IMR-90 (cell line): ENCODE measurements around the gene PPIP5K2. TPM values are rescaled to one million over a fixed set of nuclear protein-coding genes. Genes with fewer than 3 reads are reported as not detected.
"Not testable (repeated sequence)": the region's sequence is repeated elsewhere in the genome, so short reads cannot be mapped to it uniquely, and the experiment has no call there.

ENCODE experiments used
- ATAC-seq: fragments of 200-7000 bp; cut with Tn5 transposase; 2 replicates; pipeline ENCODE4 v1.9.1; 2020; ENCODE audit warnings: low read depth, mild to moderate bottlenecking, moderate library complexity
- BruUV-seq: library from RNA; stranded (reverse); fragments of 400-500 nt; replicated peaks from 2 replicates; lab custom pipeline; 2021; lab: Mats Ljungman, UMichigan
- CTCF ChIA-PET: fragments of 300-600 bp; formaldehyde crosslinking; extraction: SDS; loops from one replicate; lab custom pipeline; 2021; ENCODE audit warnings: antibody characterized with exemption; lab: Yijun Ruan, JAX
- POLR2A ChIA-PET: fragments of 300-600 bp; sonication (Branson Sonifier 250); formaldehyde crosslinking; loops from one replicate; lab custom pipeline; 2022; ENCODE audit warnings: antibody characterized with exemption; ENCODE audit not compliant: unreplicated experiment; lab: Charles Lee
- DNase-seq: peaks from one replicate; pipeline ENCODE4 v3.0.0; 2013
- H2AFZ ChIP-seq: replicated peaks from 2 replicates; pipeline ENCODE3; 2013; ENCODE audit warnings: low read length, mild to moderate bottlenecking; ENCODE audit not compliant: poor library complexity
- H2AK5ac ChIP-seq: 2 replicates; pipeline ENCODE4 v1.6.1; 2013; ENCODE audit warnings: low read depth, low read length, inconsistent platforms
- H2AK9ac ChIP-seq: replicated peaks from 2 replicates; pipeline ENCODE3; 2013; ENCODE audit warnings: mild to moderate bottlenecking, low read depth, low read length, moderate library complexity; ENCODE audit not compliant: poor library complexity
- H2BK120ac ChIP-seq: 2 replicates; pipeline ENCODE4 v1.6.1; 2013; ENCODE audit warnings: low read depth, low read length, inconsistent platforms
- H2BK15ac ChIP-seq: 3 replicates; pipeline ENCODE4 v1.6.1; 2013; ENCODE audit warnings: low read depth, low read length, inconsistent platforms
- H2BK20ac ChIP-seq: 2 replicates; pipeline ENCODE4 v1.6.1; 2013; ENCODE audit warnings: low read depth, mild to moderate bottlenecking, inconsistent platforms, low read length, moderate library complexity
- H2BK5ac ChIP-seq: 2 replicates; pipeline ENCODE4 v1.6.1; 2013; ENCODE audit warnings: mild to moderate bottlenecking, low read depth, low read length, inconsistent platforms; ENCODE audit not compliant: poor library complexity, severe bottlenecking
- H3K14ac ChIP-seq: replicated peaks from 2 replicates; pipeline ENCODE4 v1.6.1; 2013; ENCODE audit warnings: low read depth, low read length, inconsistent platforms
- H3K18ac ChIP-seq: 2 replicates; pipeline ENCODE4 v1.6.1; 2013; ENCODE audit warnings: low read depth, low read length, control low read depth
- H3K23ac ChIP-seq: 2 replicates; pipeline ENCODE4 v1.6.1; 2013; ENCODE audit warnings: low read depth, low read length, inconsistent platforms
- H3K27ac ChIP-seq: 2 replicates; pipeline ENCODE4 v1.5.1; 2013; ENCODE audit warnings: mild to moderate bottlenecking, control low read depth, low read length; ENCODE audit not compliant: insufficient read depth
- H3K27me3 ChIP-seq: 2 replicates; pipeline ENCODE4 v1.6.1; 2013; ENCODE audit warnings: low read length; ENCODE audit not compliant: control insufficient read depth, insufficient read depth
- H3K36me3 ChIP-seq: 2 replicates; pipeline ENCODE4 v1.6.1; 2013; ENCODE audit warnings: low read length, mixed read lengths; ENCODE audit not compliant: control insufficient read depth, insufficient read depth
- H3K4ac ChIP-seq: 2 replicates; pipeline ENCODE4 v1.6.1; 2013; ENCODE audit warnings: low read depth, low read length, inconsistent platforms
- H3K4me1 ChIP-seq: 2 replicates; pipeline ENCODE4 v1.6.1; 2013; ENCODE audit warnings: low read length, mixed read lengths; ENCODE audit not compliant: control insufficient read depth, insufficient read depth
- H3K4me2 ChIP-seq: 2 replicates; pipeline ENCODE4 v1.6.1; 2013; ENCODE audit warnings: low read depth, mild to moderate bottlenecking, control low read depth, low read length, moderate library complexity
- H3K4me3 ChIP-seq: 2 replicates; pipeline ENCODE4 v1.5.1; 2013; ENCODE audit warnings: low read depth, mild to moderate bottlenecking, control low read depth, low read length, moderate library complexity; ENCODE audit not compliant: insufficient read depth
- H3K56ac ChIP-seq: 2 replicates; pipeline ENCODE4 v1.6.1; 2013; ENCODE audit warnings: low read length, inconsistent platforms; ENCODE audit not compliant: insufficient read depth; ENCODE audit errors: extremely low read depth
- H3K79me1 ChIP-seq, 2 experiments: 2 replicates each; pipeline ENCODE4 v1.6.1; 2013; ENCODE audit warnings: low read length in 2 of 2, inconsistent platforms in 1 of 2, low read depth in 1 of 2
- H3K9ac ChIP-seq: 2 replicates; pipeline ENCODE4 v1.6.1; 2013; ENCODE audit warnings: low read depth, low read length, control low read depth
- H3K9me1 ChIP-seq: 2 replicates; pipeline ENCODE4 v1.6.1; 2013; ENCODE audit warnings: low read length, inconsistent platforms; ENCODE audit not compliant: insufficient read depth
- H3K9me3 ChIP-seq: 2 replicates; pipeline ENCODE4 v1.6.1; 2013; ENCODE audit warnings: low read length; ENCODE audit not compliant: control insufficient read depth, insufficient read depth
- H4K20me1 ChIP-seq: 2 replicates; pipeline ENCODE4 v1.6.1; 2013; ENCODE audit warnings: low read length, inconsistent platforms; ENCODE audit not compliant: insufficient read depth
- H4K5ac ChIP-seq: 2 replicates; pipeline ENCODE4 v1.6.1; 2013; ENCODE audit warnings: mild to moderate bottlenecking, low read depth, low read length, control low read depth
- H4K8ac ChIP-seq, 2 experiments: 2 replicates each; pipeline ENCODE4 v1.6.1; 2013; ENCODE audit warnings: low read depth in 2 of 2, low read length in 2 of 2, control low read depth in 1 of 2, inconsistent platforms in 1 of 2
- H4K91ac ChIP-seq: 2 replicates; pipeline ENCODE4 v1.6.1; 2013; ENCODE audit warnings: low read depth, low read length, inconsistent platforms; ENCODE audit not compliant: insufficient read depth
- CEBPB ChIP-seq: IDR thresholded peaks from 2 replicates; pipeline ENCODE4 v1.6.1; 2012; ENCODE audit warnings: low read depth, low read length, improper control_type of control experiment
- MAFK ChIP-seq: IDR thresholded peaks from 2 replicates; pipeline ENCODE4 v1.6.1; 2012; ENCODE audit warnings: low read depth, low read length, improper control_type of control experiment
- POLR2A ChIP-seq: IDR thresholded peaks from 2 replicates; pipeline ENCODE4 v1.6.1; 2012; ENCODE audit warnings: mild to moderate bottlenecking, low read depth, low read length
- WGBS, 2 experiments: methylation state at CpG; one replicate each; pipeline versions ENCODE4 v1.1.5 to v1.1.7; 2013; ENCODE audit warnings: missing lambda C conversion rate in 2 of 2; ENCODE audit not compliant: insufficient read length in 1 of 2; ENCODE audit errors: extremely low coverage in 2 of 2; 5-methylcytosine and 5-hydroxymethylcytosine counted together
- dilution Hi-C: fragments of 300-500 bp; cut with HindIII; formaldehyde crosslinking; loops from one replicate; pipeline ENCODE4 v1.14.3; 2018; ENCODE audit warnings: low sequenced_read_pairs; ENCODE audit not compliant: unreplicated experiment
- in situ Hi-C: fragments of 300-500 bp; cut with MboI; formaldehyde crosslinking; loops from 3 replicates; pipeline ENCODE4 v1.14.3; 2019; ENCODE audit warnings: low sequenced_read_pairs, inconsistent platforms, mixed read lengths
- intact Hi-C: fragments of 100-400 bp; cut with micrococcal nuclease; formaldehyde crosslinking; loops from 2 replicates; pipeline ENCODE4 v1.10.0; 2022
- polyA plus RNA-seq, 3 experiments: library from polyadenylated mRNA; depleted of rRNA; stranded (reverse); fragments of >200 nt; gene quantifications; 2 replicates each; pipeline ENCODE4 v1.2.3, GENCODE V29; 2012; ENCODE audit warnings: low replicate concordance in 1 of 3
- total RNA-seq: library from RNA; depleted of rRNA; stranded (reverse); fragments of >200 nt; gene quantifications from 2 replicates; pipeline ENCODE4 v1.2.3, GENCODE V29; 2012

PPIP5K2 gene
- total and polyA plus RNA-seq, 2 of the 4 experiments (the other 2 are of a cell fraction): 32.4 to 67.6 TPM

GRCh38 chr5:103218164-103218563 lies 98.1 kb downstream of the PPIP5K2 start:
- H2BK15ac ChIP-seq: no peak overlapping the region
- H3K79me1 ChIP-seq: no peaks in the 10 kb centered on the region
- CTCF ChIA-PET: no interaction called here
- H3K27me3 ChIP-seq: no peaks in the 10 kb centered on the region
- H3K56ac ChIP-seq: no peak overlapping the region
- H4K91ac ChIP-seq: no peak overlapping the region
- no peak overlapping the region for H3K4ac ChIP-seq
- BruUV-seq: no TSS peak
- peak overlapping the region; percentile 41 for H2BK5ac ChIP-seq
- H2BK20ac ChIP-seq: no peak overlapping the region
- H3K23ac ChIP-seq: no peak overlapping the region
- no peaks in the 10 kb centered on the region for H3K9me3 ChIP-seq
- H2BK120ac ChIP-seq: no peak overlapping the region
- no peak overlapping the region for H3K18ac ChIP-seq
- H3K9ac ChIP-seq: no peak overlapping the region
- no peaks in the 10 kb centered on the region for H4K20me1 ChIP-seq
- no peak overlapping the region for H3K4me3 ChIP-seq
- H3K4me2 ChIP-seq: no peak overlapping the region
- DNase-seq (peak; percentile 87), ATAC-seq (peak; percentile 78)
- peaks cover 3% of the 10 kb centered on the region; the same call in 1 of the 2 replicates for H3K4me1 ChIP-seq
- dilution Hi-C loops (no loop called here), intact Hi-C loops (no loop called here), in situ Hi-C loops (no loop called here)
- no peak overlapping the region for H2AFZ ChIP-seq
- peaks cover 3% of the 10 kb centered on the region for H3K9me1 ChIP-seq
- H3K36me3 ChIP-seq: no peaks in the 10 kb centered on the region
- H3K27ac ChIP-seq: no peak overlapping the region
- no peak overlapping the region for H2AK5ac ChIP-seq
- H2AK9ac ChIP-seq: no peak overlapping the region
- POLR2A ChIA-PET: no interaction called here
- H4K8ac ChIP-seq: no peak overlapping the region
- no peak overlapping the region for H4K5ac ChIP-seq
- no CpG with 5 or more reads among the region's 5 CpGs for WGBS, 2 experiments
- H3K14ac ChIP-seq: no peak overlapping the region
- TF ChIP-seq POLR2A (no peak), MAFK (peak; percentile 75), CEBPB (peak; percentile 80)

GRCh38 chr5:103219074-103219473 lies 99.0 kb downstream of the PPIP5K2 start:
- H4K5ac ChIP-seq, H3K9me1 ChIP-seq, H3K18ac ChIP-seq, H3K27ac ChIP-seq, H2BK15ac ChIP-seq, H3K23ac ChIP-seq, in situ Hi-C loops, H3K9ac ChIP-seq, H3K27me3 ChIP-seq, intact Hi-C loops, BruUV-seq, CTCF ChIA-PET, H2AK5ac ChIP-seq, H3K4me2 ChIP-seq, H3K4me3 ChIP-seq, H2BK5ac ChIP-seq, H3K14ac ChIP-seq, POLR2A ChIA-PET, H2BK120ac ChIP-seq, H3K36me3 ChIP-seq, DNase-seq, H3K79me1 ChIP-seq, dilution Hi-C loops, H3K4ac ChIP-seq, H2BK20ac ChIP-seq, H4K20me1 ChIP-seq, H2AK9ac ChIP-seq, H2AFZ ChIP-seq, H3K9me3 ChIP-seq, H4K8ac ChIP-seq, H4K91ac ChIP-seq, H3K4me1 ChIP-seq, H3K56ac ChIP-seq, ATAC-seq: not testable (repeated sequence)
- no CpG with 5 or more reads among the region's 2 CpGs for WGBS, 2 experiments
